Brain microvascular endothelial cell (primary cell): ENCODE data around the gene DAAM2.
A peak's percentile ranks its signal among the peaks of the same experiment; 100 is the strongest.

Experiments used
- DNase-seq: peaks from one replicate; pipeline ENCODE4 v3.0.0-alpha.2; 2020
- H3K27ac ChIP-seq: fragments of 250-450 bp; sonication (Bioruptor Pico); 2 replicates; pipeline ENCODE4 v1.5.1; 2020; ENCODE audit warnings: mild to moderate bottlenecking, moderate library complexity
- H3K27me3 ChIP-seq: fragments of 250-450 bp; sonication (Bioruptor Pico); replicated peaks from 2 replicates; pipeline ENCODE4 v1.5.1; 2020; ENCODE audit warnings: mild to moderate bottlenecking
- H3K36me3 ChIP-seq: fragments of 250-450 bp; sonication (Bioruptor Pico); replicated peaks from 2 replicates; pipeline ENCODE4 v1.5.1; 2020; ENCODE audit warnings: mild to moderate bottlenecking
- H3K4me3 ChIP-seq: 2 replicates; pipeline ENCODE4 v1.5.1; 2011; ENCODE audit warnings: low read depth, mild to moderate bottlenecking, control low read depth, low read length, moderate library complexity
- in situ Hi-C: cut with HindIII; loops from 2 replicates; pipeline ENCODE4 v1.10.0; 2017; ENCODE audit warnings: low sequenced_read_pairs, low pct_ligation_motif_present
- TF ChIP-seq, protein P1 (sequence below): IDR thresholded peaks from 2 replicates; pipeline ENCODE4 v1.5.1; 2011; ENCODE audit warnings: low read depth, mild to moderate bottlenecking, moderate library complexity, low read length, control low read depth, inconsistent platforms; ENCODE audit errors: missing control alignments

Gene DAAM2

GRCh38 chr6:39847221-39847620 is 55.0 kb downstream of the DAAM2 start:
- no peaks in the 10 kb centered on the region for H3K27me3 ChIP-seq
- no peak overlapping the region for H3K27ac ChIP-seq
- DNase-seq: peak; percentile 20
- TF ChIP-seq, protein P1, sequence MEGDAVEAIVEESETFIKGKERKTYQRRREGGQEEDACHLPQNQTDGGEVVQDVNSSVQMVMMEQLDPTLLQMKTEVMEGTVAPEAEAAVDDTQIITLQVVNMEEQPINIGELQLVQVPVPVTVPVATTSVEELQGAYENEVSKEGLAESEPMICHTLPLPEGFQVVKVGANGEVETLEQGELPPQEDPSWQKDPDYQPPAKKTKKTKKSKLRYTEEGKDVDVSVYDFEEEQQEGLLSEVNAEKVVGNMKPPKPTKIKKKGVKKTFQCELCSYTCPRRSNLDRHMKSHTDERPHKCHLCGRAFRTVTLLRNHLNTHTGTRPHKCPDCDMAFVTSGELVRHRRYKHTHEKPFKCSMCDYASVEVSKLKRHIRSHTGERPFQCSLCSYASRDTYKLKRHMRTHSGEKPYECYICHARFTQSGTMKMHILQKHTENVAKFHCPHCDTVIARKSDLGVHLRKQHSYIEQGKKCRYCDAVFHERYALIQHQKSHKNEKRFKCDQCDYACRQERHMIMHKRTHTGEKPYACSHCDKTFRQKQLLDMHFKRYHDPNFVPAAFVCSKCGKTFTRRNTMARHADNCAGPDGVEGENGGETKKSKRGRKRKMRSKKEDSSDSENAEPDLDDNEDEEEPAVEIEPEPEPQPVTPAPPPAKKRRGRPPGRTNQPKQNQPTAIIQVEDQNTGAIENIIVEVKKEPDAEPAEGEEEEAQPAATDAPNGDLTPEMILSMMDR: no peak
- H3K4me3 ChIP-seq: no peak overlapping the region
- in situ Hi-C loops: no loop called here
- H3K36me3 ChIP-seq: no peaks in the 10 kb centered on the region

GRCh38 chr6:39848171-39848570 is 56.0 kb downstream of the DAAM2 start:
- Histone ChIP-seq H3K36me3 (no peaks in the 10 kb centered on the region), H3K4me3 (no peak overlapping the region), H3K27ac (no peak overlapping the region), H3K27me3 (no peaks in the 10 kb centered on the region)
- TF ChIP-seq, protein P1: no peak
- DNase-seq: no peak
- in situ Hi-C loops: no loop called here

- TF ChIP-seq, protein P1: no peak
- H3K36me3 ChIP-seq: no peaks in the 10 kb centered on the region
- DNase-seq: no peak
- in situ Hi-C loops: no loop called here
- H3K4me3 ChIP-seq: no peak overlapping the region
- no peaks in the 10 kb centered on the region for H3K27me3 ChIP-seq
- no peak overlapping the region for H3K27ac ChIP-seq
These were observed 57.1 kb downstream of the DAAM2 start for GRCh38 chr6:39849228-39849627.

- in situ Hi-C loops: no loop called here
- TF ChIP-seq, protein P1: no peak
- H3K27ac ChIP-seq: no peak overlapping the region
- no peaks in the 10 kb centered on the region for H3K27me3 ChIP-seq
- no peaks in the 10 kb centered on the region for H3K36me3 ChIP-seq
- no peak overlapping the region for H3K4me3 ChIP-seq
- DNase-seq: peak; percentile 19
These were observed 57.6 kb downstream of the DAAM2 start for GRCh38 chr6:39849764-39850163.

- H3K36me3 ChIP-seq: no peaks in the 10 kb centered on the region
- in situ Hi-C loops: no loop called here
- no peak overlapping the region for H3K27ac ChIP-seq
- TF ChIP-seq, protein P1: no peak
- no peak for DNase-seq
- no peaks in the 10 kb centered on the region for H3K27me3 ChIP-seq
- H3K4me3 ChIP-seq: no peak overlapping the region
These were observed 58.6 kb downstream of the DAAM2 start for GRCh38 chr6:39850736-39851297.

GRCh38 chr6:39851331-39851730 is 59.2 kb downstream of the DAAM2 start:
- TF ChIP-seq, protein P1: no peak
- no peaks in the 10 kb centered on the region for H3K27me3 ChIP-seq
- in situ Hi-C loops: no loop called here
- no peak for DNase-seq
- H3K4me3 ChIP-seq: no peak overlapping the region
- no peak overlapping the region for H3K27ac ChIP-seq
- H3K36me3 ChIP-seq: no peaks in the 10 kb centered on the region
